Liver (tissue), 3 donors: Measurements from ENCODE around the gene FZD4.

Experiments
- ATF3 ChIP-seq: IDR thresholded peaks from 2 replicates; pipeline ENCODE4 v1.6.1; 2016; ENCODE audit warnings: antibody characterized with exemption
- CTCF ChIP-seq: fragments of 150-350 bp; IDR thresholded peaks from 2 replicates; pipeline ENCODE4 v1.5.1; 2017; ENCODE audit warnings: improper control_type of control experiment, low read depth, low read length; ENCODE audit not compliant: missing input control
- EGR1 ChIP-seq, 2 donors: IDR thresholded peaks; 2 replicates each; pipeline ENCODE4 v1.6.1; 2016 to 2018; ENCODE audit warnings: antibody characterized with exemption in 2 of 2, low read depth in 2 of 2
- GABPA ChIP-seq, 2 donors: IDR thresholded peaks in 1 of 2; conservative IDR thresholded peaks in 1 of 2; 2 replicates each; pipeline ENCODE4 v1.6.1; 2016; ENCODE audit warnings: antibody characterized with exemption in 2 of 2, mild to moderate bottlenecking in 1 of 2, moderate library complexity in 1 of 2
- HNF4A ChIP-seq, 2 donors: conservative IDR thresholded peaks; 2 replicates each; pipeline ENCODE4 v1.6.1; 2016; ENCODE audit warnings: antibody characterized with exemption in 2 of 2, mild to moderate bottlenecking in 2 of 2
- JUND ChIP-seq, 2 donors: IDR thresholded peaks; 2 replicates each; pipeline ENCODE4 v1.6.1; 2016; ENCODE audit warnings: antibody characterized with exemption in 2 of 2
- MAX ChIP-seq: IDR thresholded peaks from 2 replicates; pipeline ENCODE4 v1.6.1; 2016; ENCODE audit warnings: antibody characterized with exemption
- NR2F2 ChIP-seq: IDR thresholded peaks from 2 replicates; pipeline ENCODE4 v1.6.1; 2016; ENCODE audit warnings: antibody characterized with exemption
- RAD21 ChIP-seq, 2 donors: IDR thresholded peaks; 2 replicates each; pipeline ENCODE4 v1.6.1; 2016; ENCODE audit warnings: antibody characterized with exemption in 2 of 2, mild to moderate bottlenecking in 2 of 2
- REST ChIP-seq: IDR thresholded peaks from 2 replicates; pipeline ENCODE4 v1.6.1; 2016; ENCODE audit warnings: antibody characterized with exemption, mild to moderate bottlenecking
- SP1 ChIP-seq: IDR thresholded peaks from 2 replicates; pipeline ENCODE4 v1.6.1; 2018; ENCODE audit warnings: antibody characterized with exemption, mild to moderate bottlenecking
- TAF1 ChIP-seq: conservative IDR thresholded peaks from 2 replicates; pipeline ENCODE4 v1.6.1; 2016; ENCODE audit warnings: antibody characterized with exemption, mild to moderate bottlenecking
- ZBTB33 ChIP-seq: IDR thresholded peaks from 2 replicates; pipeline ENCODE4 v1.6.1; 2016; ENCODE audit warnings: antibody characterized with exemption
- donor health status: healthy.
- donor health status: healthy.

- no peak for TF ChIP-seq EGR1 (IDR thresholded peaks at IDR 0.05; ENCODE audit: low read depth in 2 of 2)
- no peak for TF ChIP-seq CTCF
- no peak for TF ChIP-seq GABPA (IDR thresholded peaks at IDR 0.05 in 1 of 2, conservative IDR thresholded peaks at IDR 0.05 in 1 of 2)
- no peak for TF ChIP-seq SP1
- TF ChIP-seq NR2F2: no peak
- no peak for TF ChIP-seq MAX
- no peak for TF ChIP-seq RAD21 (IDR thresholded peaks at IDR 0.05)
- no peak for TF ChIP-seq JUND (IDR thresholded peaks at IDR 0.05)
- no peak for TF ChIP-seq ZBTB33
- TF ChIP-seq TAF1: no peak
- TF ChIP-seq HNF4A (conservative IDR thresholded peaks at IDR 0.05): no peak
- no peak for TF ChIP-seq REST
- TF ChIP-seq ATF3: no peak
Measured at GRCh38 chr11:86912238-86912637, 43.0 kb downstream of the FZD4 start.
